H4 (cell line): ENCODE data around the gene SETSIP. TPM values are rescaled to one million over a fixed set of nuclear protein-coding genes. Genes with fewer than 3 reads are reported as not detected.
"Not testable (repeated sequence)": the region's sequence is repeated elsewhere in the genome, so short reads cannot be mapped to it uniquely, and the experiment has no call there.

ENCODE experiments used
- DNase-seq: peaks from one replicate; pipeline ENCODE4 v3.0.0-alpha.2; 2015; ENCODE audit warnings: low spot score
- total RNA-seq: library from RNA; depleted of rRNA; stranded (reverse); fragments of >200 nt; shearing (Covaris generic); gene quantifications from 2 replicates; pipeline ENCODE4 v1.2.3, GENCODE V29; 2014; rRNA removed

Gene SETSIP
- total RNA-seq, 1 experiment from 2014 or later = not detected

DNA sequence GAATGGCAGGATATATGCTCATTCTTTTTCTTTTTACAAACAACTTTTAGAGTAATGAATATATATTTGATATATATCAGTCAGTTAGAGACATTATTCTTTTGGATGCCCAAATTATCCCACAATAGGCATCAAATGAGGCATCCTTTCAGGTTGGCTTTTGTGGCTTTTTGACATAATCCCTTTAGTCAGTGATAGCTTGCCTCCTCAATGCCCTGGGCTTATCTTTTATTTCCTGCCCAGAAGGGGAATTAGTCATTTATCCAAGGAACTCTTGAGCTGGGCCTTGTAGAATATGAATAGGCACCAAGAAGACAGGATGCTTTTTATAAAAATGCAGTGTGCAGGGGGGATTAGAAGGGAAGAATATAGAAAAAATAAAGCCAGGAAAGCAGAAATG lies 23.3 kb downstream of the SETSIP start:
- DNase-seq = no peak

DNA sequence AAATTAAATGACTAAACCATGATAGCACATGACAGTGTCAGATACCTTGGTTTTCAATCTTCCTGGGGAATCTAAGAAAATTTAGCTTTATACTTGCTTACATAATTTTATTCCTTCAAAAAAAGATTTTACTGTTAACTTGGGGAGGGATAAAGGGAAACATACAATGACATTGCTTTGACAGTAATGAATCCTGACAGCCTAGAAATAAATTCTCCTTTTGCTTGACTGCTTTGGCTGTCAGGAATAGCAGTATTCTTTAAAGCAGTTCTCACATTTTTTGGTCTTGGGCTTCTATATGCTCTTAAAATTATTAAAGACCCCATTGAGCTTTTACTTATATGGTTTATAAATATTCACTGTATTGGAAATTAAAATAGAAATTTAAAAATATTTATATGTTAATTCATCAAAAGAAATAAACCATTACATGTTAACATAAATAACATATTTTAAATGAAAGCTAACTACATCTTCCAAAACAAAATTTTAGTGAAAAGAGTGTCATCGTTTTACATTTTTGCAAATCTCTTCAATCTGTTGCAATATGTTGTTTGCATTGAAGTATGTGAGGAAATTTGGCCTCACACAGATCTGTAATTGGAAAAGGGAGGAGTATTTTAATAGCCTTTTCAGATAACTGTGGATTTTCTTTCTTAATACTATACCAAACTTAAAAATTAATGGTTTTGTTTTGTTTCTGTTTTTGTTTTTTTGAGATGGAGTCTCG lies 29.3 kb downstream of the SETSIP start:
- DNase-seq = no peak

DNA sequence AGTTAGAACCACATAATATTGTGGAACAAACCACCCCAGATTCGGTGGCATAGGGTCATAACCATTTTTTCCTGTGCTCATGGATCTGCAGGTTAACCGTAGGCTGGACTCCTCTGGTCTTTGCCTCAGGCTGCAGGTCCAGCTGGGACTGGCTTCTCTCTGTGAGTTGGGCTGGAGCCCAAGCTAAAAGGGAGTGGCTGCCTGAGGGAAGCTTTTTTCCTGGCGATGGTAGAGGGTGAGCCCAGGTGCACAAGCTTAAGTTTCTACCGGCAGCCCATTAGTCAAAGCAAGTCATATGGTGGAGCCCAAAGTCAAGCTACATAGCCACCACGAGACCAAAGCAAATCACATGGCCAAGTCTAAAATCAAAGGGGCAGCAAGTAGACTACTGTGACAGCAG lies 31.6 kb downstream of the SETSIP start:
- DNase-seq = no peak

DNA sequence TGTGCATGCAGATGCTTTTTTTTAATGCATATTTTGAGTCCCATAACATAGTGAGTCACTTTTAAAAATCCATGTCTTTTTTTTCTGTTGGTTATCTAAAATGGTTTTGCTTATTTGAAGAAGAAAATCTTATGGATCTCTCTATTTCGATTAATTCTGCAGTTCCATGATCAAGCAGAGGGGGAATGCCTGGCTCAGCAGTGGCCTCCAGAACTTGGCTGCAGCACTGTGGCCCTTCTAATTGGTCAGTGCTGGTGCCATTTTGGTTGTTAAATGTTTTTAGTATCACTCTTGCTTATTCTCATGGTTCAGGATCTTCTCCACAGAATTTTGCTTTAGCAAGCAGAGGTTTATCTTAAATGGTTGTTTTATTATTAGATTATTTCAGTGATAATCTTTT lies 34.2 kb downstream of the SETSIP start:
- no peak for DNase-seq

DNA sequence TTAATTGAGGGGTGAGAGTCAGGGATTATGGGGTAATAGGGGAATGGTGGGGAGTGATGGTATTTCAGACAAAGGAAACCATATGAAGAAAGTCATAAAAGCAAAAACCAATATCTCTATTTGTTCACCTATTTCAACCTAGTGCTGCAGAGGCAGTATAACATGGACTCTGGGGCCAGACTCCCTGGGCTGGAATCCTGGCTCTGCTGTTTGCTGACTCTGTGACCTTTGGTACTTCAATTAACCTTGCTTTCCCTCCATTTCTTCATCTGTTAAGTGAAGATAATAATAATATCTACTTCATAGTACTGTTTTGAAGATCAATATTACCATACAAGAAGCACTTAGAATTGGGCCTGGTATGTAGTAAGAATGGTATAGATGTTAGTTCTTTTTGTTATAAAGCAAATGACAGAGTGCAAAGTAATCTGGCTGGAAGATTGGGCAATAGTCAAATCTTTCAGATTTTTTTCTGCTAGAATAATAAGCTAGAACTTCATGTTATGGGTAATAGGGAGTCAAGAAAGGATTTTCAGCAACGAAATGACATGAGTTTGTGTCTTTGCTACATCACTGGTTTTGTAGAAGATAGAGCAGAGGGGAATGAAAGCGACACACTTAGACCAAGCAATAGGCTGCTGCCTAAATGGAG lies 36.4 kb downstream of the SETSIP start:
- DNase-seq = no peak

DNA sequence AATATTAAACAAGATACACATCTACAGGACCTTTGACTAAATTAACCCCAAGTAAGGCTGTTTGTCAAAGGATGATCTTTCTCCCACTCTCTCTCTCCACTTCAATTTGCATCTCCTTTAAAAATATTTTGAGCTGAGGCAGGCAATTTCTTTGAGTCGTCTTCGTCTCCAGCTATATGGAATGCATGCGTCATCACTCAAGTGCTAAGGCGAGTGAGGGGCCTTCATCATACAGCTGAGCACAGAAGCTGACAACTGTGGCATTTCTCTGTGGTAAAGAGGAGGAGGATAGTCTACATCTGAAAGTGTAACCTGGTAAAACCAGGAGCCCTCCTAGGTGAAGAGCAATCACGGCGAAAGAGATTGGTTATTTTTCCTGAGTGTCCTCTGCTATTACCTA lies 37.8 kb downstream of the SETSIP start:
- no peak for DNase-seq

DNA sequence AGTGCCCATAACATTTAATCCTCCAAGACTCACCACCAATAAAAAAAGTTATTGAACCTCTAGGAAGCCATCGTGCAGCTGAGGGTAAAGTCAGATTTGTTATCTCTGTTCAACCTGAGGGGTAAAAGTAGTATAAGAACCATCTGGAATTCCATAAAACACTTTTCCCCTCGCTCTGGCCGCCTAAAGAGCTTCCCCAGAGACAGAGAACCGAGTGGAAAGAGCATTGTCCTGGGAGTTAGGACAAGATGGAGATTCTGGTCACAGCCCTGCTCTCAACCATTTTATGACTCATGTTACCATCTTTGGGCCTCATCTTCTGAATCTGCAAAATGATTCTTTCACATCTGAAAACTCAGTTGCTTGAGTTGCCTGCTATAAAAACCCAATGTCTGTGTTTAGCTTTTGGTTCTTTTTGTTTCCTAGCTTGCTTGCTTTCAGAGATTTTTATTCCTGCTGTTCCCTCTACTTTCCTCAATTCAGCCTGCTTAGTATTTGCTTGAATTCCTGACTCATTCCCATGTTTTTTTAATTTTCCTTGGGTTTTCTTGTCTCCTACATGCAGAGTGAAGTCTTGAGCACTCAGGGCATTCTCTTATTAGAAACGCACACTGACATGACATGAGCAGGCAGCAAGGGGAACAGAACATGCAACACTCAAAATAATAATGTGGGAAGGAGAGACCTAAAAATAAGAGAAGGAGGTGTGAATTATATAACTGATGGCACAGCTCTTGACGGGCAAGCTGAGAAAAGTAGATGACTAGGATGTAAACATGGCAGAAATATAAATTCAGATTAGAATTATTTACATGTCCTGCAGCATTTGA lies 43.7 kb downstream of the SETSIP start:
- DNase-seq = no peak

DNA sequence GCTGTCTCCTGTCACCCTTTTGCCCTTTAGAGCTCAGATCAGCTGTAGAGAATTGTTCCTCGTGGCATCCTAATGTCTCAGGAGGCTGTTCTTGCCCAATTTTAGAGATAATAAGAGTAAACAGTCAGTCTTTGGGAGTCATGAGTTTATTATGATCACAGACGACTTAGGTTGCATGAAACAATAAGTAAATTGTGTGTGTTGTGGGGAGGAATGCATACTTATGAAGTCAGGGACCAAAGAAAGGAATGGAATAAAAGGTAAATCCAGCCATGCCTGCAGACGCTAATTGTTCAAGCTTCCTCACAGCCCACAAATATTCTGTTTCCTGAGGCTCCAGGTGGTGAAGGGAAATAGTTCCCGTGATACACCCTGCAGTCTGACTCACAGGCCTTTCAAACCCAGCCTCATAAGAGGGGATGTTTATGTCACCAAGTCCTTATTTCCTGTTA lies 44.5 kb downstream of the SETSIP start:
- DNase-seq = peak; percentile 84

DNA sequence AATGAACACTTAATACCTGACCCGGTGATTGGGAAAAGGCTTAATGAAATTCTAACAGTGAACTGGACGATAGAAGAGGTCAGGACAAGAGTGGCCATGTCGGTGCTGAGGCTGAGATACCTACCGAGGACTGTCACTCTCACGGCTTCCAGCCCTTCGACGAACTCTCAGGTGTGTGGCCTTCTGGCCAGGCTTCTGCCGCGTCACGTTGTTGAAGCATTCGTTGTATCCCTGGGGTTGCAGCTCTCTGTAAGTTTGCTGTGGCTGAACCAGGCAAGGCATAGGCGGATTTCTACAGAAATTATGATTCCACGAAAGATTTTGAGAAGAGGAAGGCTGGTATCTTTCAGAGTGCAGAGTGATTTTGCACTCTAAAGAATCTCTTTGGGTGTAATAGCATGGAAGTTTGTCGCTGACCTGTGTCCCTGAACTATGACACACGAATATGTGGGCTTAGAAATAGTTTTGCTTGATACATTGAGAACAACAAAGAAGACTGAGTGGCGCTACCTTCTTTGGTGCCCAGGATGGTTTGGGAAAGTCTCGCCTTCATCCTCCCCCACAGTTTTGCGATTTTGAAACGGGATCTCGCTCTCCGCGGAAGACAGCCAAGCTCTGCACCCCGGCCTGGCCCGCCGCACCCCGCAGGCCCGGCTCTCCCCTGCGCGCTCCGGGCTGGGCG lies 45.8 kb downstream of the SETSIP start:
- DNase-seq = no peak

DNA sequence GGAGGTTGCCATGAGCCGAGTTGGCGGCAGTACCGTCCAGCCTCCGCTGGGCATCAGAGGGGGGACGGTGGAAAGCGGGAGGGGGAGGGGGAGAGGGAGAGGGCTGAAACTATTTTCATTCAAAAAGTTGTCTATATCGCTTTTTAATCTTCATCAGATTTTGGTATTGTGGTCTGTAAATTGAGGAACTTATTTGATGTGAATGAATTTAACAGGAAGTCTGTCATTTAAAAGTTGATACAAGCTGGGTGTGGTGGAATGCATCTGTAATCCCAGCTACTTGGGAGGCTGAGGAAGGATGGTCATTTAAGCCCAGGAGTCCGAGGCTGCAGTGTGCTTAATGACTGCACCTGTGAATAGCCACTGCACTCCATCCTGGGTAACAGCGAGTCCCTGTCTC lies 48.4 kb downstream of the SETSIP start:
- DNase-seq = no peak

DNA sequence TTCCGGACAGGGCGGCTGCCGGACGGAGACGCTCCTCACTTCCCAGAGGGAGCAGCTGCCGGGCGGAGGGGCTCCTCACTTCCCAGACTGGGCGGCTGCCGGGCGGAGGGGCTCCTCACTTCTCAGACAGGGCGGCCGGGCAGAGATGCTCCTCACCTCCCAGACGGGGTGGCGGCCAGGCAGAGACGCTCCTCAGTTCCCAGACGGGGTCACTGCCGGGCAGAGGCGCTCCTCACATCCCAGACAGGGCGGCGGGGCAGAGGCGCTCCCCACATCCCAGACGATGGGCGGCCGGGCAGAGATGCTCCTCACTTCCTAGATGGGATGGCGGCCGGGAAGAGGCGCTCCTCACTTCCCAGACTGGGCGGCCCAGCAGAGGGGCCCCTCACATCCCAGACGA lies 49.2 kb downstream of the SETSIP start:
- not testable (repeated sequence) for DNase-seq

Other genes starting within 250 kb of the SETSIP start
- 3.4 and 4.2 TPM in 2 replicates for gene TGFBR3, start 189.3 kb downstream of the SETSIP start, total RNA-seq
- gene BRDT, start 126.0 kb downstream of the SETSIP start, total RNA-seq = not detected in 2 replicates
- 0.82 and 0.97 TPM in 2 replicates for gene EPHX4, start 45.4 kb downstream of the SETSIP start, total RNA-seq
- 0.60 and 1.3 TPM in 2 replicates for gene BTBD8, start 4.9 kb upstream of the SETSIP start, total RNA-seq
- gene C1orf146, start 142.5 kb upstream of the SETSIP start, total RNA-seq = not detected in 2 replicates
- gene GLMN, start 223.6 kb upstream of the SETSIP start, total RNA-seq = 7.0 and 10.6 TPM in 2 replicates
- gene RPAP2, start 223.6 kb upstream of the SETSIP start, total RNA-seq = 11.2 and 19.8 TPM in 2 replicates